GM12878 (cell line): ENCODE results near the gene TCF7L1. TPM values are rescaled to one million over a fixed set of nuclear protein-coding genes. Genes with fewer than 3 reads are reported as not detected.

ENCODE experiments used
- ATAC-seq: fragments of 200-7000 bp; cut with Tn5 transposase; 3 replicates; pipeline ENCODE4 v1.9.1; 2020; ENCODE audit warnings: mild to moderate bottlenecking, moderate library complexity
- BruUV-seq: library from RNA; stranded (reverse); fragments of 400-500 nt; replicated peaks from 2 replicates; lab custom pipeline; 2021; lab: Mats Ljungman, UMichigan
- CTCF ChIA-PET: fragments of 300-600 bp; sonication (Branson Sonifier 250); formaldehyde crosslinking; extraction: SDS; loops from one replicate; lab custom pipeline; 2021; ENCODE audit warnings: inconsistent platforms; lab: Yijun Ruan, JAX
- POLR2A ChIA-PET: fragments of 350-600 bp; formaldehyde crosslinking; extraction: SDS; loops from one replicate; lab custom pipeline; 2021; ENCODE audit warnings: inconsistent platforms; lab: Charles Lee
- RAD21 ChIA-PET: fragments of 300-600 bp; sonication (Branson Sonifier 250); formaldehyde crosslinking; loops from one replicate; lab custom pipeline; 2023; ENCODE audit warnings: antibody characterized with exemption; ENCODE audit not compliant: unreplicated experiment; lab: Charles Lee
- SMC1A ChIA-PET: fragments of 300-600 bp; sonication (Branson Sonifier 250); formaldehyde crosslinking; loops from one replicate; lab custom pipeline; 2023; ENCODE audit not compliant: unreplicated experiment, uncharacterized antibody; lab: Charles Lee
- DNase-seq: peaks from one replicate; pipeline ENCODE4 v3.0.0-alpha.2; 2011; ENCODE audit warnings: low read depth, low spot score
- FAIRE-seq: peaks from 3 replicates; lab custom pipeline; 2011; peaks lifted over from hg19 to GRCh38; lab: Jason Lieb, UNC
- H2AFZ ChIP-seq: 2 replicates; pipeline ENCODE4 v1.6.0; 2011; ENCODE audit warnings: low read depth, low read length, control low read depth; ENCODE audit not compliant: control insufficient read depth
- H3K27ac ChIP-seq: 2 replicates; pipeline ENCODE4 v1.5.1; 2011; ENCODE audit warnings: control low read depth; ENCODE audit not compliant: control insufficient read depth, insufficient read depth
- H3K27me3 ChIP-seq, 2 experiments: replicated peaks in 1 of 2; 2 replicates each; pipeline versions ENCODE4 v1.6.0 to v1.6.1; 2011; ENCODE audit warnings: low read length in 1 of 2; ENCODE audit not compliant: control insufficient read depth in 2 of 2, insufficient read depth in 2 of 2
- H3K36me3 ChIP-seq, 2 experiments: 2 replicates each; pipeline ENCODE4 v1.5.1; 2011; ENCODE audit warnings: low read length in 1 of 2; ENCODE audit not compliant: control insufficient read depth in 2 of 2, insufficient read depth in 2 of 2
- H3K4me1 ChIP-seq: 2 replicates; pipeline ENCODE4 v1.6.1; 2011; ENCODE audit warnings: mild to moderate bottlenecking, low read length, moderate library complexity, mixed read lengths; ENCODE audit not compliant: control insufficient read depth, insufficient read depth
- H3K4me2 ChIP-seq: 2 replicates; pipeline ENCODE4 v1.6.0; 2011; ENCODE audit warnings: control low read depth; ENCODE audit not compliant: control insufficient read depth, insufficient read depth
- H3K4me3 ChIP-seq: fragments of 200-600 bp; sonication (generic); 2 replicates; pipeline ENCODE4 v1.5.1; 2016
- H3K79me2 ChIP-seq: 2 replicates; pipeline ENCODE4 v1.6.0; 2011; ENCODE audit warnings: low read length; ENCODE audit not compliant: control insufficient read depth, insufficient read depth
- H3K9ac ChIP-seq: 2 replicates; pipeline ENCODE4 v1.8.0; 2011; ENCODE audit warnings: low read length, control low read depth, mixed read lengths; ENCODE audit not compliant: control insufficient read depth, insufficient read depth
- H3K9me3 ChIP-seq: replicated peaks from 3 replicates; pipeline ENCODE4 v1.5.1; 2011; ENCODE audit warnings: mild to moderate bottlenecking, low read length; ENCODE audit not compliant: control insufficient read depth, insufficient read depth
- H4K20me1 ChIP-seq: 2 replicates; pipeline ENCODE4 v1.6.0; 2011; ENCODE audit not compliant: control insufficient read depth, insufficient read depth
- BRCA1 ChIP-seq: IDR thresholded peaks from 2 replicates; pipeline ENCODE4 v1.6.1; 2011; ENCODE audit warnings: low read depth, low read length, improper control_type of control experiment
- DPF2 ChIP-seq: fragments of 450-650 bp; IDR thresholded peaks from 2 replicates; pipeline ENCODE4 v1.6.1; 2017; ENCODE audit warnings: mild to moderate bottlenecking
- EP300 ChIP-seq, 2 experiments: fragments of 150-350 bp in 1 of 2; IDR thresholded peaks; 2 replicates each; pipeline ENCODE4 v1.6.1; 2011 to 2012; ENCODE audit warnings: low read depth in 2 of 2, low read length in 2 of 2, borderline replicate concordance in 1 of 2, improper control_type of control experiment in 1 of 2, inconsistent platforms in 1 of 2; ENCODE audit not compliant: control insufficient read depth in 1 of 2
- HCFC1 ChIP-seq: fragments of 150-350 bp; IDR thresholded peaks from 2 replicates; pipeline ENCODE4 v1.6.1; 2014; ENCODE audit warnings: low read length
- IKZF1 ChIP-seq: fragments of 450-650 bp; conservative IDR thresholded peaks from 2 replicates; pipeline ENCODE4 v1.6.1; 2017; ENCODE audit warnings: antibody characterized with exemption, mild to moderate bottlenecking
- ZNF24 ChIP-seq: fragments of 450-650 bp; IDR thresholded peaks from 2 replicates; pipeline ENCODE4 v1.6.1; 2017; ENCODE audit warnings: antibody characterized with exemption, mild to moderate bottlenecking
- WGBS: methylation state at CpG from one replicate; pipeline ENCODE4 v1.1.6; 2016; ENCODE audit warnings: low lambda C conversion rate; ENCODE audit not compliant: insufficient replicate concordance, insufficient coverage; ENCODE audit errors: missing lambda C conversion rate; 5-methylcytosine and 5-hydroxymethylcytosine counted together
- in situ Hi-C: fragments of 300-500 bp; cut with MboI; formaldehyde crosslinking; loops from 9 replicates; pipeline ENCODE4 v1.14.3; 2018; ENCODE audit warnings: mixed read lengths
- intact Hi-C: fragments of 100-400 bp; cut with micrococcal nuclease; formaldehyde crosslinking; loops from one replicate; pipeline ENCODE4 v1.14.2; 2022; ENCODE audit not compliant: unreplicated experiment
- polyA plus RNA-seq, 11 experiments: library from polyadenylated mRNA; depleted of rRNA in 4 of 11; unstranded in 6 of 11; stranded (reverse) in 5 of 11; fragments of >200 nt; fragmentation: Nextera tagmentation in 4 of 11; fragmentation: Illumina TruSeq in 1 of 11; extraction: Ambion mirVana in 4 of 11; extraction: Trizol in 1 of 11; gene quantifications; 1 replicate in 1 of 11; 2 replicates in 10 of 11; pipeline versions ENCODE4 v1.2.1 to v1.2.3, GENCODE V29; 2011 to 2016; ENCODE audit warnings: inconsistent platforms in 2 of 11, missing spikeins in 2 of 11, low read depth in 1 of 11
- total RNA-seq, 4 experiments: library from RNA; depleted of rRNA in 3 of 4; stranded (reverse); fragments of >200 nt in 3 of 4; fragmentation: Illumina TruSeq in 1 of 4; extraction: Trizol in 1 of 4; gene quantifications; 2 replicates each; pipeline versions ENCODE4 v1.2.1 to v1.2.3, GENCODE V29; 2013 to 2021
- TF ChIP-seq, protein P1 (sequence below): fragments of 150-350 bp; IDR thresholded peaks from 2 replicates; pipeline ENCODE4 v1.6.1; 2014; ENCODE audit warnings: mild to moderate bottlenecking, low read depth, low read length
- TF ChIP-seq, protein P2 (sequence below): fragments of 450-650 bp; formaldehyde crosslinking; IDR thresholded peaks from 2 replicates; pipeline ENCODE4 v1.5.0; 2022; ENCODE audit warnings: mild to moderate bottlenecking, missing genetic modification characterization
- TF ChIP-seq, protein P3 (sequence below): IDR thresholded peaks from 2 replicates; pipeline ENCODE4 v1.6.1; 2012; ENCODE audit warnings: improper control_type of control experiment, low read depth, low read length; ENCODE audit not compliant: insufficient replicate concordance

The TCF7L1 gene
- total and polyA plus RNA-seq, 10 of the 15 experiments (the other 5 are each of a cell fraction or from before 2014, with no cell fraction given), result 0.03 to 0.11 (median 0.10) TPM; not detected in 7

DNA sequence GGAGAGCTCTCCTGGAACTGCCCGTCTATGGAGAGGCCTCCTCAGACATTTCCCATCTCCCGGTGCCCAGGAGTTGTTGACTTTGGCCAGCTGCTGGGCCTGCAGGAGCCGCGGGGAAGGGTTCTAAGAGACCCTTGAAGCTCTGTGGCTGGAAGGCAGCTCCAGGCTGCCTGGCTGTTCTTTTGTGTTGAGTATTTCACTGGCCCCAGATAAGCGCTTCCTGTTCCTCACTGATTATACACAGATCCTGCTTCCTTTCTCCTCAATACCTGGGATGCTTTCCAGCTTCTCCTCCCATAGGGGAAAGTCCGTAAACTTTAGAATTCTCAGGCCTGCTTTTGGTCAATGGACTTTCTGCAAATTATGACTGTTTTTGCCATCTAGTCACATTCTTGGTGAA lies 136.8 kb downstream of the TCF7L1 start:
- POLR2A ChIA-PET, result no interaction called here
- no peaks in the 10 kb centered on the region for H4K20me1 ChIP-seq
- 26% methylated on average over 6 of the region's 6 CpGs for WGBS
- BruUV-seq, result no TSS peak
- no peaks in the 10 kb centered on the region for H3K36me3 ChIP-seq
- no peaks in the 10 kb centered on the region for H3K4me1 ChIP-seq
- intact Hi-C loops (no loop called here), in situ Hi-C loops (no loop called here)
- no peak for FAIRE-seq
- no peaks in the 10 kb centered on the region for H3K9me3 ChIP-seq
- no peak for DNase-seq
- CTCF ChIA-PET, result interaction anchor here (1.6 to 4.4 kb wide), 2 partner anchors 15 to 31 kb away, joined by 5 to 57 read pairs; no protein-coding TSS in a partner anchor
- no peak overlapping the region for H3K4me3 ChIP-seq
- SMC1A ChIA-PET, result interaction anchor here (0.6 to 2.6 kb wide), 2 partner anchors 14 to 780 kb away, joined by 3 to 8 read pairs; no protein-coding TSS in a partner anchor
- no peak overlapping the region for H3K4me2 ChIP-seq
- RAD21 ChIA-PET, result interaction anchor here (1.0 to 1.2 kb wide), 2 partner anchors 15 to 30 kb away, joined by 4 to 6 read pairs; no protein-coding TSS in a partner anchor
- peaks cover 3 to 8% of the 10 kb centered on the region in 2 experiments; a peak in 3 of 4 replicates for H3K27me3 ChIP-seq
- ATAC-seq, result no peak
- no peak overlapping the region for H2AFZ ChIP-seq
- H3K9ac ChIP-seq, result no peak overlapping the region
- no peak overlapping the region for H3K27ac ChIP-seq
- TF ChIP-seq ZNF24, result no peak
- TF ChIP-seq, protein P1, sequence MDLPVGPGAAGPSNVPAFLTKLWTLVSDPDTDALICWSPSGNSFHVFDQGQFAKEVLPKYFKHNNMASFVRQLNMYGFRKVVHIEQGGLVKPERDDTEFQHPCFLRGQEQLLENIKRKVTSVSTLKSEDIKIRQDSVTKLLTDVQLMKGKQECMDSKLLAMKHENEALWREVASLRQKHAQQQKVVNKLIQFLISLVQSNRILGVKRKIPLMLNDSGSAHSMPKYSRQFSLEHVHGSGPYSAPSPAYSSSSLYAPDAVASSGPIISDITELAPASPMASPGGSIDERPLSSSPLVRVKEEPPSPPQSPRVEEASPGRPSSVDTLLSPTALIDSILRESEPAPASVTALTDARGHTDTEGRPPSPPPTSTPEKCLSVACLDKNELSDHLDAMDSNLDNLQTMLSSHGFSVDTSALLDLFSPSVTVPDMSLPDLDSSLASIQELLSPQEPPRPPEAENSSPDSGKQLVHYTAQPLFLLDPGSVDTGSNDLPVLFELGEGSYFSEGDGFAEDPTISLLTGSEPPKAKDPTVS, result no peak
- TF ChIP-seq, protein P2, sequence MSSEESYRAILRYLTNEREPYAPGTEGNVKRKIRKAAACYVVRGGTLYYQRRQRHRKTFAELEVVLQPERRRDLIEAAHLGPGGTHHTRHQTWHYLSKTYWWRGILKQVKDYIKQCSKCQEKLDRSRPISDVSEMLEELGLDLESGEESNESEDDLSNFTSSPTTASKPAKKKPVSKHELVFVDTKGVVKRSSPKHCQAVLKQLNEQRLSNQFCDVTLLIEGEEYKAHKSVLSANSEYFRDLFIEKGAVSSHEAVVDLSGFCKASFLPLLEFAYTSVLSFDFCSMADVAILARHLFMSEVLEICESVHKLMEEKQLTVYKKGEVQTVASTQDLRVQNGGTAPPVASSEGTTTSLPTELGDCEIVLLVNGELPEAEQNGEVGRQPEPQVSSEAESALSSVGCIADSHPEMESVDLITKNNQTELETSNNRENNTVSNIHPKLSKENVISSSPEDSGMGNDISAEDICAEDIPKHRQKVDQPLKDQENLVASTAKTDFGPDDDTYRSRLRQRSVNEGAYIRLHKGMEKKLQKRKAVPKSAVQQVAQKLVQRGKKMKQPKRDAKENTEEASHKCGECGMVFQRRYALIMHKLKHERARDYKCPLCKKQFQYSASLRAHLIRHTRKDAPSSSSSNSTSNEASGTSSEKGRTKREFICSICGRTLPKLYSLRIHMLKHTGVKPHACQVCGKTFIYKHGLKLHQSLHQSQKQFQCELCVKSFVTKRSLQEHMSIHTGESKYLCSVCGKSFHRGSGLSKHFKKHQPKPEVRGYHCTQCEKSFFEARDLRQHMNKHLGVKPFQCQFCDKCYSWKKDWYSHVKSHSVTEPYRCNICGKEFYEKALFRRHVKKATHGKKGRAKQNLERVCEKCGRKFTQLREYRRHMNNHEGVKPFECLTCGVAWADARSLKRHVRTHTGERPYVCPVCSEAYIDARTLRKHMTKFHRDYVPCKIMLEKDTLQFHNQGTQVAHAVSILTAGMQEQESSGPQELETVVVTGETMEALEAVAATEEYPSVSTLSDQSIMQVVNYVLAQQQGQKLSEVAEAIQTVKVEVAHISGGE, result no peak
- no peak for TF ChIP-seq DPF2
- TF ChIP-seq, protein P3, sequence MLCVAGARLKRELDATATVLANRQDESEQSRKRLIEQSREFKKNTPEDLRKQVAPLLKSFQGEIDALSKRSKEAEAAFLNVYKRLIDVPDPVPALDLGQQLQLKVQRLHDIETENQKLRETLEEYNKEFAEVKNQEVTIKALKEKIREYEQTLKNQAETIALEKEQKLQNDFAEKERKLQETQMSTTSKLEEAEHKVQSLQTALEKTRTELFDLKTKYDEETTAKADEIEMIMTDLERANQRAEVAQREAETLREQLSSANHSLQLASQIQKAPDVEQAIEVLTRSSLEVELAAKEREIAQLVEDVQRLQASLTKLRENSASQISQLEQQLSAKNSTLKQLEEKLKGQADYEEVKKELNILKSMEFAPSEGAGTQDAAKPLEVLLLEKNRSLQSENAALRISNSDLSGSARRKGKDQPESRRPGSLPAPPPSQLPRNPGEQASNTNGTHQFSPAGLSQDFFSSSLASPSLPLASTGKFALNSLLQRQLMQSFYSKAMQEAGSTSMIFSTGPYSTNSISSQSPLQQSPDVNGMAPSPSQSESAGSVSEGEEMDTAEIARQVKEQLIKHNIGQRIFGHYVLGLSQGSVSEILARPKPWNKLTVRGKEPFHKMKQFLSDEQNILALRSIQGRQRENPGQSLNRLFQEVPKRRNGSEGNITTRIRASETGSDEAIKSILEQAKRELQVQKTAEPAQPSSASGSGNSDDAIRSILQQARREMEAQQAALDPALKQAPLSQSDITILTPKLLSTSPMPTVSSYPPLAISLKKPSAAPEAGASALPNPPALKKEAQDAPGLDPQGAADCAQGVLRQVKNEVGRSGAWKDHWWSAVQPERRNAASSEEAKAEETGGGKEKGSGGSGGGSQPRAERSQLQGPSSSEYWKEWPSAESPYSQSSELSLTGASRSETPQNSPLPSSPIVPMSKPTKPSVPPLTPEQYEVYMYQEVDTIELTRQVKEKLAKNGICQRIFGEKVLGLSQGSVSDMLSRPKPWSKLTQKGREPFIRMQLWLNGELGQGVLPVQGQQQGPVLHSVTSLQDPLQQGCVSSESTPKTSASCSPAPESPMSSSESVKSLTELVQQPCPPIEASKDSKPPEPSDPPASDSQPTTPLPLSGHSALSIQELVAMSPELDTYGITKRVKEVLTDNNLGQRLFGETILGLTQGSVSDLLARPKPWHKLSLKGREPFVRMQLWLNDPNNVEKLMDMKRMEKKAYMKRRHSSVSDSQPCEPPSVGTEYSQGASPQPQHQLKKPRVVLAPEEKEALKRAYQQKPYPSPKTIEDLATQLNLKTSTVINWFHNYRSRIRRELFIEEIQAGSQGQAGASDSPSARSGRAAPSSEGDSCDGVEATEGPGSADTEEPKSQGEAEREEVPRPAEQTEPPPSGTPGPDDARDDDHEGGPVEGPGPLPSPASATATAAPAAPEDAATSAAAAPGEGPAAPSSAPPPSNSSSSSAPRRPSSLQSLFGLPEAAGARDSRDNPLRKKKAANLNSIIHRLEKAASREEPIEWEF, result no peak
- no peak for TF ChIP-seq HCFC1
- no peak for TF ChIP-seq EP300 (IDR thresholded peaks at IDR 0.05; ENCODE audit: borderline replicate concordance in 1 of 2, control insufficient read depth in 1 of 2, low read depth in 2 of 2, low read length in 2 of 2)
- TF ChIP-seq BRCA1, result no peak
- TF ChIP-seq IKZF1, result no peak
- TF ChIP-seq, all 136 proteins: peak for 0
- H3K79me2 ChIP-seq, result no peaks in the 10 kb centered on the region
